K562 (cell line): Measurements from ENCODE around the gene CNFN. TPM values are rescaled to one million over a fixed set of nuclear protein-coding genes. Genes with fewer than 3 reads are reported as not detected.

Experiments used
- ATAC-seq: fragments of 200-7000 bp; cut with Tn5 transposase; 3 replicates; pipeline ENCODE4 v1.9.1; 2020; ENCODE audit warnings: moderate library complexity
- BruUV-seq: library from RNA; stranded (reverse); fragments of 400-500 nt; replicated peaks from 2 replicates; lab custom pipeline; 2021; lab: Mats Ljungman, UMichigan
- CTCF ChIA-PET: fragments of 300-600 bp; formaldehyde crosslinking; extraction: SDS; loops from one replicate; lab custom pipeline; 2021; ENCODE audit warnings: low intra/inter-chr PET ratio; lab: Yijun Ruan, JAX
- POLR2A ChIA-PET: fragments of 300-600, 350-650 bp; sonication (Branson Sonifier 250); formaldehyde crosslinking; extraction: SDS; loops from one replicate; lab custom pipeline; 2021; ENCODE audit warnings: antibody characterized with exemption, inconsistent platforms; lab: Yijun Ruan, JAX
- DNase-seq, 4 experiments: peaks; one replicate each; pipeline versions ENCODE4 v3.0.0 to v3.0.0-alpha.2; 2011 to 2018; ENCODE audit warnings: low spot score in 3 of 4, mixed read lengths in 3 of 4; ENCODE audit errors: extremely low read depth in 1 of 4
- FAIRE-seq: peaks from 2 replicates; lab custom pipeline; 2011; peaks lifted over from hg19 to GRCh38; lab: Jason Lieb, UNC
- H2AFZ ChIP-seq: 2 replicates; pipeline ENCODE4 v1.6.0; 2011; ENCODE audit warnings: low read depth, low read length, control low read depth, inconsistent platforms
- H3K27ac ChIP-seq: fragments of 200-600 bp; 3 replicates; pipeline ENCODE4 v1.8.0; 2011; ENCODE audit warnings: low read depth, mild to moderate bottlenecking, control low read depth, inconsistent platforms, low read length, moderate library complexity, mixed read lengths; ENCODE audit errors: extremely low read depth
- H3K27me3 ChIP-seq, 2 experiments: fragments of 300-600 bp in 1 of 2; 2 replicates in 1 of 2; 3 replicates in 1 of 2; pipeline versions ENCODE4 v1.6.0 to v1.8.0; 2011; ENCODE audit warnings: inconsistent platforms in 2 of 2, low read length in 2 of 2, mild to moderate bottlenecking in 1 of 2, mixed read lengths in 1 of 2, moderate library complexity in 1 of 2; ENCODE audit not compliant: control insufficient read depth in 2 of 2, insufficient read depth in 2 of 2
- H3K36me3 ChIP-seq: fragments of 300-600 bp; 3 replicates; pipeline ENCODE4 v1.8.0; 2011; ENCODE audit warnings: mild to moderate bottlenecking, low read length, inconsistent platforms; ENCODE audit not compliant: control insufficient read depth, insufficient read depth
- H3K4me1 ChIP-seq, 2 experiments: fragments of 200-600 bp in 1 of 2; replicated peaks in 1 of 2; 2 replicates in 1 of 2; 3 replicates in 1 of 2; pipeline versions ENCODE4 v1.5.1 to v1.8.0; 2011; ENCODE audit warnings: inconsistent platforms in 2 of 2, low read length in 2 of 2, mild to moderate bottlenecking in 1 of 2, mixed read lengths in 1 of 2, moderate library complexity in 1 of 2; ENCODE audit not compliant: control insufficient read depth in 2 of 2, insufficient read depth in 2 of 2
- H3K4me2 ChIP-seq: 2 replicates; pipeline ENCODE4 v1.6.1; 2011; ENCODE audit warnings: low read length, control low read depth, inconsistent platforms, mixed read lengths; ENCODE audit not compliant: insufficient read depth
- H3K4me3 ChIP-seq: fragments of 200-600 bp; sonication (generic), shearing (Covaris generic); 2 replicates; pipeline ENCODE4 v1.5.1; 2016; ENCODE audit warnings: control low read depth, inconsistent platforms
- H3K79me2 ChIP-seq: fragments of 200-600 bp; 3 replicates; pipeline ENCODE4 v1.8.0; 2011; ENCODE audit warnings: low read length, inconsistent platforms; ENCODE audit not compliant: control insufficient read depth, insufficient read depth
- H3K9ac ChIP-seq, 2 experiments: 2 replicates each; pipeline versions ENCODE4 v1.6.0 to v1.6.1; 2011; ENCODE audit warnings: low read depth in 2 of 2, low read length in 2 of 2, control low read depth in 1 of 2, inconsistent platforms in 1 of 2, mild to moderate bottlenecking in 1 of 2, mixed read lengths in 1 of 2; ENCODE audit not compliant: insufficient read depth in 1 of 2
- H3K9me1 ChIP-seq: one replicate; pipeline ENCODE4 v1.6.0; 2011; ENCODE audit warnings: inconsistent platforms, mild to moderate bottlenecking, low read length, moderate library complexity; ENCODE audit not compliant: control insufficient read depth, insufficient read depth
- H3K9me3 ChIP-seq: replicated peaks from 2 replicates; pipeline ENCODE4 v1.5.1; 2011; ENCODE audit warnings: low read depth, low read length, inconsistent platforms; ENCODE audit not compliant: control insufficient read depth, insufficient read depth
- H4K20me1 ChIP-seq: replicated peaks from 2 replicates; pipeline ENCODE4 v1.6.1; 2011; ENCODE audit warnings: low read length, inconsistent platforms, mixed read lengths; ENCODE audit not compliant: control insufficient read depth, insufficient read depth
- ATF7 ChIP-seq: fragments of 450-650 bp; IDR thresholded peaks from 2 replicates; pipeline ENCODE4 v1.7.1; 2014; ENCODE audit warnings: mild to moderate bottlenecking, moderate library complexity
- BRD9 ChIP-seq: fragments of 450-650 bp; IDR thresholded peaks from 2 replicates; pipeline ENCODE4 v1.6.1; 2018; ENCODE audit warnings: low read depth; ENCODE audit not compliant: partially characterized antibody
- CBFA2T3 ChIP-seq: fragments of 450-650 bp; IDR thresholded peaks from 2 replicates; pipeline ENCODE4 v1.6.1; 2017
- CBX8 ChIP-seq: fragments of 200-600 bp; sonication (generic); IDR thresholded peaks from 2 replicates; pipeline ENCODE4 v1.6.1; 2012; ENCODE audit warnings: borderline replicate concordance, mixed run types, low read depth, mild to moderate bottlenecking, moderate library complexity, mixed read lengths, low read length, control low read depth, inconsistent platforms; ENCODE audit not compliant: poor library complexity, severe bottlenecking; ENCODE audit errors: extremely low read depth
- CHD1 ChIP-seq: fragments of 200-600 bp; sonication (generic); IDR thresholded peaks from one replicate; pipeline ENCODE4 v1.6.1; 2012; ENCODE audit warnings: mild to moderate bottlenecking, moderate library complexity, low read length, inconsistent platforms
- EZH2 ChIP-seq: IDR thresholded peaks from 2 replicates; pipeline ENCODE4 v1.6.1; 2012; ENCODE audit warnings: low read depth, mild to moderate bottlenecking, inconsistent platforms, low read length, borderline replicate concordance
- FIP1L1 ChIP-seq: fragments of 200-400 bp; formaldehyde crosslinking; IDR thresholded peaks from 2 replicates; pipeline ENCODE4 v1.6.1; 2018; ENCODE audit warnings: mild to moderate bottlenecking, low read depth, low read length; ENCODE audit not compliant: poor library complexity, severe bottlenecking
- FOXP1 ChIP-seq: sonication (generic); formaldehyde crosslinking; IDR thresholded peaks from 2 replicates; pipeline ENCODE4 v1.8.0; 2022; ENCODE audit warnings: mild to moderate bottlenecking, missing genetic modification reagents
- HNRNPL ChIP-seq: fragments of 200-400 bp; formaldehyde crosslinking; IDR thresholded peaks from 2 replicates; pipeline ENCODE4 v1.6.1; 2017; ENCODE audit warnings: low read depth, mild to moderate bottlenecking, low read length
- NR4A1 ChIP-seq, 2 experiments: fragments of 250-450 bp in 1 of 2; fragments of 450-650 bp in 1 of 2; sonication (Bioruptor Pico) in 1 of 2; IDR thresholded peaks; 2 replicates each; pipeline versions ENCODE4 v1.4.0 to v1.6.1; 2016 to 2020; ENCODE audit warnings: mild to moderate bottlenecking in 2 of 2, missing compliant biosample characterization in 1 of 2, missing genetic modification characterization in 1 of 2, moderate library complexity in 1 of 2
- POLR3A ChIP-seq: IDR thresholded peaks from 2 replicates; pipeline ENCODE4 v1.6.1; 2011; ENCODE audit warnings: borderline replicate concordance, mild to moderate bottlenecking, moderate library complexity; ENCODE audit not compliant: insufficient read length, insufficient read depth; ENCODE audit errors: extremely low read depth
- SMARCE1 ChIP-seq: fragments of 450-650 bp; IDR thresholded peaks from 2 replicates; pipeline ENCODE4 v1.7.1; 2016; ENCODE audit warnings: mild to moderate bottlenecking
- SMC3 ChIP-seq: conservative IDR thresholded peaks from 2 replicates; pipeline ENCODE4 v1.6.1; 2011; ENCODE audit warnings: low read depth, low read length, improper control_type of control experiment; ENCODE audit not compliant: insufficient read depth
- TCF3 ChIP-seq: sonication (generic); formaldehyde crosslinking; IDR thresholded peaks from 2 replicates; pipeline ENCODE4 v1.4.0; 2020; ENCODE audit warnings: mild to moderate bottlenecking, missing genetic modification reagents
- ZNF133 ChIP-seq: fragments of 250-450 bp; sonication (Bioruptor Pico); IDR thresholded peaks from 2 replicates; pipeline ENCODE4 v1.4.0; 2020; ENCODE audit warnings: mild to moderate bottlenecking
- ZNF57 ChIP-seq: fragments of 450-650 bp; formaldehyde crosslinking; IDR thresholded peaks from 2 replicates; pipeline ENCODE4 v1.4.0; 2020; ENCODE audit warnings: mild to moderate bottlenecking, moderate library complexity
- WGBS: fragments of 100-300 bp; shearing (Covaris generic); methylation state at CpG from one replicate; pipeline ENCODE4 v1.1.6; 2016; ENCODE audit warnings: low coverage, mixed read lengths; ENCODE audit not compliant: insufficient coverage; ENCODE audit errors: missing lambda C conversion rate; 5-methylcytosine and 5-hydroxymethylcytosine counted together
- in situ Hi-C: fragments of 300-500 bp; cut with MboI; formaldehyde crosslinking; loops from 4 replicates; pipeline ENCODE4 v1.15.0; 2018; ENCODE audit warnings: inconsistent platforms, mixed read lengths
- intact Hi-C: fragments of 100-400 bp; cut with micrococcal nuclease; formaldehyde crosslinking; loops from 2 replicates; pipeline ENCODE4 v1.14.2; 2022
- polyA plus RNA-seq, 8 experiments: library from polyadenylated mRNA; depleted of rRNA in 4 of 8; stranded (reverse) in 5 of 8; unstranded in 3 of 8; fragments of >200 nt; fragmentation: Nextera tagmentation in 2 of 8; fragmentation: Illumina TruSeq in 1 of 8; extraction: Ambion mirVana in 2 of 8; extraction: Trizol in 1 of 8; gene quantifications; 2 replicates each; pipeline versions ENCODE4 v1.2.1 to v1.2.3, GENCODE V29; 2011 to 2014; ENCODE audit warnings: inconsistent platforms in 1 of 8, missing spikeins in 1 of 8
- total RNA-seq, 7 experiments: library from RNA; depleted of rRNA in 6 of 7; stranded (reverse); fragments of >200 nt in 6 of 7; fragmentation: Illumina TruSeq in 2 of 7; extraction: Trizol in 2 of 7; gene quantifications; 2 replicates each; pipeline versions ENCODE4 v1.2.1 to v1.2.3, GENCODE V29; 2011 to 2021; ENCODE audit warnings: low replicate concordance in 1 of 7
- TF ChIP-seq, protein P1 (sequence below): fragments of 250-450 bp; sonication (Bioruptor Pico); IDR thresholded peaks from 2 replicates; pipeline ENCODE4 v1.5.1; 2021; ENCODE audit warnings: mild to moderate bottlenecking
- TF ChIP-seq, protein P2 (sequence below): fragments of 250-450 bp; sonication (Bioruptor Pico); IDR thresholded peaks from 2 replicates; pipeline ENCODE4 v1.5.0; 2021
- TF ChIP-seq, protein P3 (sequence below): sonication (generic); formaldehyde crosslinking; IDR thresholded peaks from 2 replicates; pipeline ENCODE4 v1.8.1; 2023; ENCODE audit warnings: mild to moderate bottlenecking, missing genetic modification reagents

Gene CNFN
- total and polyA plus RNA-seq, 9 of the 15 experiments (the other 6 are each of a cell fraction or from before 2014, with no cell fraction given), result 0.18 to 0.52 (median 0.27) TPM; not detected in 5

DNA sequence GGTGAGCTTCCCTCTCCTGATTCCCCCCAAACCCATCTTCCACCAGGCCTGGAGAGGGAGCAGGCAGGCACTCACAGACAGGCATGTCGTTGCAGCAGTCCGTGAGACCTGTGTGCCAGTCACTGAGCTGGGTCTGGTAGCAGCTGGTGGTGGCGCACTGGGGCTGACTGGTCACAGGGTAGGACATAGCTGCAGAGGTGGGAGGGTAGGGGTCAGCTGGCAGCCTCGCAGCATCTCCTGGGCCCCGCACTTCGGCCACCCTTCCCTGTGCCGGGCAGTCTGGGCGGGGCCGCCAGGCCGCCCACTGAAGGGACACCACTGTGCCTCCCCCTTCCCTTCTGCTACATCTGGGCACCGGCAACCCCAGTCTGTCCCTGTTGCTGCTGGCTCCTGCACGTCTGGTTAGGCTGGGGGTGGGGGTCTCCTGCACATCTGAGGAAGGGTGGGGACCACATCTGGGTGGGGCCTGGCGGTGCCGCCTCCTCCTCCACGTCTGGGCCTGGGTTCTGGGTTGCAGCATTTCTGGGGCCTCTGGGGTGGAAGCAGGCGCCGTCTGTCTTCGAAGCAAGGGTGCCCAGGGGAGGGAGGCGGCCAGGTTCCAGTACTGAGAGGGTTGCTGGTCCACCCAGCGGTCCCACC lies 1.1 kb downstream of the CNFN start:
- no peaks in the 10 kb centered on the region for H4K20me1 ChIP-seq
- H3K27me3 ChIP-seq, result peaks cover 25 to 29% of the 10 kb centered on the region in 2 experiments
- CTCF ChIA-PET, result no interaction called here
- H3K9me3 ChIP-seq, result no peaks in the 10 kb centered on the region
- FAIRE-seq (no peak), ATAC-seq (no peak), DNase-seq (no peak)
- WGBS, result 39% methylated on average over 7 of the region's 20 CpGs
- H3K36me3 ChIP-seq, result no peaks in the 10 kb centered on the region
- no peak overlapping the region for H3K4me3 ChIP-seq
- intact Hi-C loops, result no loop called here
- BruUV-seq, result no TSS peak
- in situ Hi-C loops, result no loop called here
- no peak overlapping the region for H2AFZ ChIP-seq
- TF ChIP-seq ZNF57 (CRISPR knock-in tag) (no peak), NR4A1 (CRISPR knock-in tag; IDR thresholded peaks at IDR 0.05) (no peak), NR4A1 (tag; IDR thresholded peaks at IDR 0.05) (no peak), ZNF133 (CRISPR knock-in tag) (no peak), BRD9 (no peak), FOXP1 (no peak), ATF7 (no peak), SMC3 (no peak), FIP1L1 (no peak), EZH2 (no peak), POLR3A (no peak), CHD1 (no peak), CBFA2T3 (no peak), HNRNPL (no peak), TCF3 (CRISPR knock-in tag) (no peak), CBX8 (no peak), SMARCE1 (no peak)
- TF ChIP-seq, protein P1, sequence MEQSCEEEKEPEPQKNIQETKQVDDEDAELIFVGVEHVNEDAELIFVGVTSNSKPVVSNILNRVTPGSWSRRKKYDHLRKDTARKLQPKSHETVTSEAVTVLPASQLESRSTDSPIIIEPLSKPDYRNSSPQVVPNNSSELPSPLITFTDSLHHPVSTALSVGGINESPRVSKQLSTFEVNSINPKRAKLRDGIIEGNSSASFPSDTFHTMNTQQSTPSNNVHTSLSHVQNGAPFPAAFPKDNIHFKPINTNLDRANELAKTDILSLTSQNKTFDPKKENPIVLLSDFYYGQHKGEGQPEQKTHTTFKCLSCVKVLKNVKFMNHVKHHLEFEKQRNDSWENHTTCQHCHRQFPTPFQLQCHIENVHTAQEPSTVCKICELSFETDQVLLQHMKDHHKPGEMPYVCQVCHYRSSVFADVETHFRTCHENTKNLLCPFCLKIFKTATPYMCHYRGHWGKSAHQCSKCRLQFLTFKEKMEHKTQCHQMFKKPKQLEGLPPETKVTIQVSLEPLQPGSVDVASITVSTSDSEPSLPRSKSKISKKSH (CRISPR knock-in tag), result no peak
- TF ChIP-seq, protein P2, sequence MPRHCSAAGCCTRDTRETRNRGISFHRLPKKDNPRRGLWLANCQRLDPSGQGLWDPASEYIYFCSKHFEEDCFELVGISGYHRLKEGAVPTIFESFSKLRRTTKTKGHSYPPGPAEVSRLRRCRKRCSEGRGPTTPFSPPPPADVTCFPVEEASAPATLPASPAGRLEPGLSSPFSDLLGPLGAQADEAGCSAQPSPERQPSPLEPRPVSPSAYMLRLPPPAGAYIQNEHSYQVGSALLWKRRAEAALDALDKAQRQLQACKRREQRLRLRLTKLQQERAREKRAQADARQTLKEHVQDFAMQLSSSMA, result no peak
- TF ChIP-seq, protein P3, sequence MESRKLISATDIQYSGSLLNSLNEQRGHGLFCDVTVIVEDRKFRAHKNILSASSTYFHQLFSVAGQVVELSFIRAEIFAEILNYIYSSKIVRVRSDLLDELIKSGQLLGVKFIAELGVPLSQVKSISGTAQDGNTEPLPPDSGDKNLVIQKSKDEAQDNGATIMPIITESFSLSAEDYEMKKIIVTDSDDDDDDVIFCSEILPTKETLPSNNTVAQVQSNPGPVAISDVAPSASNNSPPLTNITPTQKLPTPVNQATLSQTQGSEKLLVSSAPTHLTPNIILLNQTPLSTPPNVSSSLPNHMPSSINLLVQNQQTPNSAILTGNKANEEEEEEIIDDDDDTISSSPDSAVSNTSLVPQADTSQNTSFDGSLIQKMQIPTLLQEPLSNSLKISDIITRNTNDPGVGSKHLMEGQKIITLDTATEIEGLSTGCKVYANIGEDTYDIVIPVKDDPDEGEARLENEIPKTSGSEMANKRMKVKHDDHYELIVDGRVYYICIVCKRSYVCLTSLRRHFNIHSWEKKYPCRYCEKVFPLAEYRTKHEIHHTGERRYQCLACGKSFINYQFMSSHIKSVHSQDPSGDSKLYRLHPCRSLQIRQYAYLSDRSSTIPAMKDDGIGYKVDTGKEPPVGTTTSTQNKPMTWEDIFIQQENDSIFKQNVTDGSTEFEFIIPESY (CRISPR knock-in tag), result no peak
- H3K4me2 ChIP-seq, result no peak overlapping the region
- no peaks in the 10 kb centered on the region for H3K79me2 ChIP-seq
- POLR2A ChIA-PET, result interaction anchor here (0.6 kb wide), 1 partner anchor 21 kb away, joined by 3 read pairs; no protein-coding TSS in a partner anchor
- H3K27ac ChIP-seq, result no peak overlapping the region
- peak overlapping the region in 1 of 2 experiments; percentile 36; a peak in 1 of 4 replicates for H3K9ac ChIP-seq
- peaks cover 0 to 17% of the 10 kb centered on the region in 2 experiments; a peak in 2 of 5 replicates for H3K4me1 ChIP-seq
- no peaks in the 10 kb centered on the region for H3K9me1 ChIP-seq
